GM19023 (cell line): ENCODE data around the gene PRR30.

ENCODE experiments used
- ATAC-seq: cut with Tn5 transposase; IDR thresholded peaks from one replicate; pipeline ENCODE4 v1.9.1; 2021; ENCODE audit warnings: mild to moderate bottlenecking, moderate library complexity; ENCODE audit not compliant: unreplicated experiment

The PRR30 gene

DNA sequence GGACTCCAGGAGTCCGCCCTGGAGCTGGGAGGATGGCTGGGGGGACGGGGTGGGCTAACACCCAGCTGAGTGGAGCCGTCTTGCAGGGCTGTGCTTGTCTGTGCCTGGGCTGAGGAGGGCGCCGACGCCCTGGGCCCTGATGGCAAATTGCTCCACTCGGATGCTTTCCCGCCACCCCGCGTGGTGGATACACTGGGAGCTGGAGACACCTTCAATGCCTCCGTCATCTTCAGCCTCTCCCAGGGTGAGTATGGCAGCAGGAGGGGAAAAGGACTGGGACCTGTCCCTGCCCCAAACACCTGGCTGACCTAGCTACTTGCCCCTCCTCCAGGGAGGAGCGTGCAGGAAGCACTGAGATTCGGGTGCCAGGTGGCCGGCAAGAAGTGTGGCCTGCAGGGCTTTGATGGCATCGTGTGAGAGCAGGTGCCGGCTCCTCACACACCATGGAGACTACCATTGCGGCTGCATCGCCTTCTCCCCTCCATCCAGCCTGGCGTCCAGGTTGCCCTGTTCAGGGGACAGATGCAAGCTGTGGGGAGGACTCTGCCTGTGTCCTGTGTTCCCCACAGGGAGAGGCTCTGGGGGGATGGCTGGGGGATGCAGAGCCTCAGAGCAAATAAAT is 39.8 kb downstream of the PRR30 start:
- ATAC-seq, result no peak

- ATAC-seq, result no peak
These were observed 41.9 kb downstream of the PRR30 start for GRCh38 chr2:27097341-27097740.

DNA sequence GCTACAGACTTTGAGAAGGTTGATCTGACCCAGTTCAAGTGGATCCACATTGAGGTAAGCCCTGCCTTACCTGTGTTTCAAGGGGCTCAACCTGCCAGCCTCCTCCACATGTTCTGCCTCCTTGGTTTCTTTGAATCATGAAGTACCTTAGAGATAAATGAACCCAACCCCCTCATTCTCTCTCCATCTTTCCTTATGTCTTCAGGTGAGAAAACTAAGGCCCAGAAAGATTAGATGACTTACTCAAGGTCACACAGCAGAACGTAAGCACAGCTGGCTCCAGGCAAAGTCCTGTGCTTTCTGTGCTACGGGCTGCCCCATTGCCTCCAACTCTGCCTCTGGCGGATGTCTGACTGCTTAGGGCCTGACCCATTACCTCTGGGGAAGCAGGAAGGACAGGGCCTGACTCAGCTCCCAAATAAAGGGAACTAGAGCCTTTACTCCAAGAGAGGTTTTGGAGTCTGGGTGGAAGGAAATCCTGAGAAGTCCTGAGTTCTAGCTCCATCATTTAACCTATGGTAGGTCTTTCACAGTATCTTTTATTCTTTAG is 42.4 kb downstream of the PRR30 start:
- no peak for ATAC-seq

- peak; percentile 58 for ATAC-seq
These were observed 43.2 kb downstream of the PRR30 start for GRCh38 chr2:27095745-27096651.

DNA sequence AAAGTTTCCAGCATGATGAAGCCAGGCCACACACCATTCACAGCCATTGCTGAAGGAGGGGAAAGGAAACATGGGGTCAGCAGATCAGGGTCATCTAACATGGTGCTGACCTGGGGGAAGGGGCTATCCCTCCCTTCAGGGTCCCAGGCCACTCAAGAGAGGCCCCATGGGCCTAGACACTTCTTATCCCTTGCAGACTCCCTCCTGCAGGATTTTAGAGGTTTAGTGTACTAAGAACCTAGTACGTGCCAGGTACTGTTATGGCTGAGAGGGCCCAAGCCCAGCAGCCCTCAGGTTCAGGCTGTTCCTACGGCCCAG is 43.8 kb downstream of the PRR30 start:
- no peak for ATAC-seq

GRCh38 chr2:27094353-27094984 is 44.7 kb downstream of the PRR30 start:
- ATAC-seq, result no peak

DNA sequence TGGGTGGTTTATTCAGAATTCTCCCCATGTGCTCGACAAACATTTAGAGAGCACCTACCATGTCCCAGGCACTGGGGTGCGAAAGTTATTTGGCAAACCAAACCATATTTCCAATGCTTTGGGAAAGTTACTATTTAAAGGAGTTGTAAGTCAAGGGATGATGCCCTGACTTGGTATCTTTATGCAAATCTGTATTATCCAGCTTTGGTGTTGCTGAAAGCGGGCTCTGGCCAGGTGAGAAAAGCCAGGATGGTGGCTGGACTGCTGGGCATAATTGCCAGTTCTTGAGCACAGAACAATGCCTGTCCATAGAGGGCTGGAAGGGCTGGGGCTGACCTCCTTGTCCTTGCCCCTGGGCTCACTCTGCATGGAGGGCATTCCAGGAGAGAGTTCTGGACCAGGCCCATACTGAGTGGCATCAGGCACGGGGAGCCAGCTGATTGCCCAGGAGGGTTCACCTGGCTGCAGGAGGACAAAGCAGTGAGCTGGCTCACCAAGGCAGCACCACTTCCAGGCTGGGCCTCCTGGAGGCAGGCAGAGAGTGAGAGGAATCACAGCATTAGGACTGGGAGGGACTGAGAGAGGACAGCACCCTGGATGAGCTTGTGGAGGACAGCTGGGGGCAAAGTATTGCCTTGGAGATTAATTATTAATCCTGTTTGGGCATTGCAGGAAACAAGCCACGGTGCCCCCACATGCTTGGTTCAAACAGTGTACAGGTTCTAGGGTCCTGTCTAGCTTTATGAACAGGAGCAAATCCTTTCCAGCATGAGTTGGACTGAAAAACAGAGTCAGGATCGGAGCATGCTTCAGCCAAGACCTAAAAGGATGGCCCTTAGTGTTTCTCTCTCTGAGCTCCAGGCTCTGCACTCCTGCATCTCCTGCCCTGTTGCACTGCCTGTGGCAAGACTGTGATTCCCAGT is 45.5 kb downstream of the PRR30 start:
- ATAC-seq, result no peak

- ATAC-seq, result no peak
These were observed 46.3 kb downstream of the PRR30 start for GRCh38 chr2:27092696-27093429.

DNA sequence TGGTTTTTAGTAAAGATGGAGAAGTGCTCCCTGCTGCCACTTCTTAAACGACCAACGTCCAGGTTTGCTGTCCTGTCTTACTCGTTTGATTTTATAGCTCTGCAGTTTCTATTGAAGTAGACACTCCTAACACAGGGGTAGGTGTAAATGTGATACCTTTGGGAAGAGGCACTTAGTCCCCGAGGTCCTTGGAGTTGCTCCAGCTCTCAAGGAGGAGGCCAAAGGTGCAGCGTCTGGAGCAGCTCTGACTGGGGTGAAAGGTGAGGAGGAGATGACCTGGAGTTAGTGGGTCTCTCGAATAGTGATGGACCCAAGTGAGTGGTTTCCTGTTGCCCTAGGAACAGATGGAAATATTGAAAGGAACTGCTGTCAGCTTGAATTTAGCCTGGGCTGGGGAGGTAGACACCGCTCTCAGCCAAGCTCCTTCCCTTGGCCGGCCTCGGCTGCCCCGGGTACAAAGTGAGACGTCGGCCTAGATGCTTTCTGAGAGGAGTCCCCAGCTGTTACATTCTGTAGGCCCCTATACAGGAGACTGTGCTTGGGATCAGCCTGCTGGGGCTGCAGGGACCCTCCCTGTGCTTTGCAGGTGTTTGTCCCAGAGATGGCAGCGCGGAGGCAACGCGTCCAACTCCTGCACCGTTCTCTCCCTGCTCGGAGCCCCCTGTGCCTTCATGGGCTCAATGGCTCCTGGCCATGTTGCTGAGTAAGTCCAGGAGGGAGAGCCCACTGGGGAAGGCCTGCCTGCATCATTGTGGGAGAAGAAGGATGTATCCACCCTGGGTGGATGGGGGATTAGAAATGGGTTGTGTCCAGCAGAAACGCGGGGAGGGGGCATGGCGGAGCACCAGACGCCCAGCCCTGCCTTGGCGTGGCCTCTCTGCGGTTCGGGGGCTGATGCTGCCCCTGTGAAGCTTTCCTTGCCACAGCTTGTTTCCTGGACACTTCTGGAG is 47.2 kb downstream of the PRR30 start:
- no peak for ATAC-seq

- no peak for ATAC-seq
These were observed 49.9 kb downstream of the PRR30 start for GRCh38 chr2:27089111-27089954.

GRCh38 chr2:27088634-27089033 is 50.6 kb downstream of the PRR30 start:
- no peak for ATAC-seq

DNA sequence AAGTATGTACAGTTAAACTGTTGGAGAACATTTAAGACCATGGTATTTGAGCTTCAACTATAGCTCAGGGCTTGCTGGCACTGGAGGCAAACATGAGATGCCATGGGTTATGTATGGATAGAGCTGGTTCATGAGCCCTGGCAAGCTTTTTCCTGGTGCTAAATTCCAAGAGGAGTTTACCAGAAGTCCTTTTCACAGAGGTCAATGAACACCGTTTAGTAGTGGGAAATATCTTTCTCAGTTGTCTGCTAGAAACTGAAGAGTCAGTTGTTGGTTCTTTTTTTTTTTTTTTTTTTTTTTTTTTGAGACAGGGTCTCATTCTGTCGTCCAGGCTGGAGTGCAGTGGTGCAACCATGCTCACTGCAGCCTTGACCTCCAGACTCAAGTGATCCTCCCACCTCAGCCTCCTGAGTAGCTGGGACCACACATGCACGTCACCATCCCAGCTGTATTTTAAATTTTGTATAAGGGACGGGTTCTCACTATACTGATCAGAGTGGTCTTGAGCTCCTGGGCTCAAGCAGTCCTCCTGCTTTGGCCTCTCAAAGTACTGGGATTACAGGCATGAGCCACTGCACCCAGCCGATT is 51.3 kb downstream of the PRR30 start:
- ATAC-seq, result no peak
